Naive thymus-derived CD4-positive, alpha-beta T cell (primary cell): ENCODE results near the gene VPS25. TPM values are rescaled to one million over a fixed set of nuclear protein-coding genes. Genes with fewer than 3 reads are reported as not detected.

Source experiments
- ATAC-seq: fragments of 150-1000 bp; cut with Tn5 transposase; 2 replicates; pipeline ENCODE4 v1.10.0; 2021; ENCODE audit warnings: mild to moderate bottlenecking, moderate library complexity
- CTCF ChIA-PET: fragments of 350-600 bp; sonication (Branson Sonifier 250); formaldehyde crosslinking; loops from one replicate; lab custom pipeline; 2021; ENCODE audit warnings: antibody characterized with exemption; lab: Charles Lee
- POLR2A ChIA-PET: fragments of 350-600 bp; sonication (Branson Sonifier 250); formaldehyde crosslinking; loops from one replicate; lab custom pipeline; 2021; ENCODE audit warnings: antibody characterized with exemption, inconsistent platforms; lab: Charles Lee
- DNase-seq, 9 donors: peaks; one replicate each; pipeline versions ENCODE4 v3.0.0 to v3.0.0-alpha.2; 2020 to 2022; ENCODE audit warnings: mixed read lengths in 1 of 9
- H3K27ac ChIP-seq: one replicate; pipeline ENCODE4 v1.7.0; 2013; ENCODE audit warnings: mild to moderate bottlenecking, low read depth, low read length, moderate library complexity
- H3K27me3 ChIP-seq, 2 donors: one replicate each; pipeline ENCODE4 v1.7.0; 2013; ENCODE audit warnings: low read length in 2 of 2, mild to moderate bottlenecking in 2 of 2, moderate library complexity in 2 of 2; ENCODE audit not compliant: control insufficient read depth in 2 of 2, insufficient read depth in 2 of 2
- H3K36me3 ChIP-seq, 3 experiments: 1 replicate in 2 of 3; 2 replicates in 1 of 3; pipeline ENCODE4 v1.7.0; 2013; ENCODE audit warnings: low read length in 3 of 3, mild to moderate bottlenecking in 3 of 3, moderate library complexity in 1 of 3; ENCODE audit not compliant: insufficient read depth in 3 of 3, control insufficient read depth in 2 of 3
- H3K4me1 ChIP-seq, 2 donors: one replicate each; pipeline ENCODE4 v1.7.0; 2013; ENCODE audit warnings: low read length in 2 of 2, mild to moderate bottlenecking in 2 of 2, moderate library complexity in 1 of 2; ENCODE audit not compliant: control insufficient read depth in 2 of 2, insufficient read depth in 2 of 2
- H3K4me3 ChIP-seq: 2 replicates; pipeline ENCODE4 v1.7.0; 2013; ENCODE audit warnings: mild to moderate bottlenecking, low read length
- H3K9me3 ChIP-seq, 3 experiments: 1 replicate in 2 of 3; 2 replicates in 1 of 3; pipeline ENCODE4 v1.7.0; 2013; ENCODE audit warnings: low read length in 3 of 3; ENCODE audit not compliant: control insufficient read depth in 2 of 3
- H3K27ac Mint-ChIP-seq, 9 donors: one replicate each; pipeline ENCODE4 v1.8.0; 2020 to 2022; ENCODE audit warnings: mixed read lengths in 9 of 9, mild to moderate bottlenecking in 8 of 9, moderate library complexity in 5 of 9, inconsistent platforms in 2 of 9
- H3K27me3 Mint-ChIP-seq, 5 donors: one replicate each; pipeline ENCODE4 v1.8.0; 2021 to 2022; ENCODE audit warnings: mixed read lengths in 5 of 5, mild to moderate bottlenecking in 1 of 5
- H3K36me3 Mint-ChIP-seq, 5 donors: one replicate each; pipeline ENCODE4 v1.8.0; 2020 to 2022; ENCODE audit warnings: mixed read lengths in 5 of 5, mild to moderate bottlenecking in 3 of 5, inconsistent platforms in 1 of 5
- H3K4me1 Mint-ChIP-seq, 7 donors: one replicate each; pipeline ENCODE4 v1.8.0; 2020 to 2022; ENCODE audit warnings: mixed read lengths in 7 of 7, mild to moderate bottlenecking in 3 of 7, inconsistent platforms in 1 of 7
- H3K4me3 Mint-ChIP-seq, 10 donors: one replicate each; pipeline ENCODE4 v1.8.0; 2020 to 2022; ENCODE audit warnings: mild to moderate bottlenecking in 10 of 10, mixed read lengths in 10 of 10, moderate library complexity in 6 of 10, inconsistent platforms in 2 of 10
- H3K9me3 Mint-ChIP-seq, 11 donors: one replicate each; pipeline ENCODE4 v1.8.0; 2020 to 2022; ENCODE audit warnings: mixed read lengths in 11 of 11, mild to moderate bottlenecking in 4 of 11, inconsistent platforms in 1 of 11, moderate library complexity in 1 of 11
- intact Hi-C, 2 donors: fragments of 100-400 bp; cut with micrococcal nuclease; formaldehyde crosslinking; loops; one replicate each; pipeline ENCODE4 v1.15.1; 2023
- polyA plus RNA-seq, 2 donors: library from polyadenylated mRNA; unstranded; fragments of 300-500 nt; fragmentation: Illumina TruSeq; gene quantifications; one replicate each; pipeline ENCODE4 v1.2.3, GENCODE V29; 2021
- total RNA-seq, 6 experiments: library from RNA in 5 of 6; stranded (reverse) in 5 of 6; gene quantifications; 1 replicate in 5 of 6; 2 replicates in 1 of 6; pipeline ENCODE4 v1.2.3 and lab custom pipeline; 2021 to 2026

The VPS25 gene
- total and polyA plus RNA-seq, 7 experiments from 2014 or later: 24.3 to 60.6 (median 39.6) TPM

- Mint-ChIP-seq H3K4me3 (no peak overlapping the region), H3K36me3 (no peaks in the 10 kb centered on the region), H3K27ac (no peak overlapping the region), H3K9me3 (peaks cover 0 to 1% (median 0%) of the 10 kb centered on the region in 11 donors), H3K4me1 (peaks cover 0 to under 1% (median 0%) of the 10 kb centered on the region in 7 donors), H3K27me3 (peaks cover 8 to 80% (median 19%) of the 10 kb centered on the region in 5 donors)
- no peak for ATAC-seq
- Histone ChIP-seq H3K36me3 (no peaks in the 10 kb centered on the region), H3K9me3 (no peaks in the 10 kb centered on the region), H3K4me1 (no peaks in the 10 kb centered on the region), H3K27ac (no peak overlapping the region), H3K27me3 (peaks cover 0 to 3% of the 10 kb centered on the region in 2 donors), H3K4me3 (no peak overlapping the region)
- CTCF ChIA-PET: no interaction called here
- POLR2A ChIA-PET: interaction anchor here (0.6 to 1.0 kb wide), 2 partner anchors 7 to 1071 kb away, joined by 3 read pairs; no protein-coding TSS in a partner anchor
- intact Hi-C loops: no loop called here
- DNase-seq: no peak
These were observed 22.4 kb upstream of the VPS25 start for GRCh38 chr17:42750739-42751344.

- Histone ChIP-seq H3K36me3 (no peaks in the 10 kb centered on the region), H3K27me3 (peaks cover 0 to 3% of the 10 kb centered on the region in 2 donors), H3K4me3 (no peak overlapping the region), H3K27ac (no peak overlapping the region), H3K9me3 (no peaks in the 10 kb centered on the region), H3K4me1 (no peaks in the 10 kb centered on the region)
- peaks cover 13 to 79% (median 25%) of the 10 kb centered on the region in 5 donors for H3K27me3 Mint-ChIP-seq
- no peak for DNase-seq
- peaks cover 0 to 4% (median 0%) of the 10 kb centered on the region in 11 donors for H3K9me3 Mint-ChIP-seq
- ChIA-PET CTCF (no interaction called here), POLR2A (interaction anchor here (0.6 to 1.0 kb wide), 2 partner anchors 8 to 112 kb away, joined by 3 to 5 read pairs; no protein-coding TSS in a partner anchor)
- ATAC-seq: no peak
- H3K36me3 Mint-ChIP-seq: no peaks in the 10 kb centered on the region
- H3K4me1 Mint-ChIP-seq: no peaks in the 10 kb centered on the region
- intact Hi-C loops: no loop called here
- no peak overlapping the region for H3K27ac Mint-ChIP-seq
- H3K4me3 Mint-ChIP-seq: no peak overlapping the region
These were observed 21.6 kb upstream of the VPS25 start for GRCh38 chr17:42751628-42752027.

GRCh38 chr17:42754782-42755181 is 18.5 kb upstream of the VPS25 start:
- CTCF ChIA-PET: no interaction called here
- peaks cover 0 to 1% (median 0%) of the 10 kb centered on the region in 7 donors for H3K4me1 Mint-ChIP-seq
- POLR2A ChIA-PET: no interaction called here
- intact Hi-C loops: no loop called here
- peaks cover 0 to 4% (median 0%) of the 10 kb centered on the region in 11 donors for H3K9me3 Mint-ChIP-seq
- H3K36me3 ChIP-seq: no peaks in the 10 kb centered on the region
- ATAC-seq (no peak), DNase-seq (no peak)
- no peaks in the 10 kb centered on the region for H3K9me3 ChIP-seq
- no peaks in the 10 kb centered on the region for H3K4me1 ChIP-seq
- H3K27me3 ChIP-seq: peaks cover 0 to 3% of the 10 kb centered on the region in 2 donors
- peaks cover 25 to 73% (median 39%) of the 10 kb centered on the region in 5 donors for H3K27me3 Mint-ChIP-seq
- no peak overlapping the region for H3K27ac Mint-ChIP-seq
- no peak overlapping the region for H3K4me3 Mint-ChIP-seq
- H3K27ac ChIP-seq: no peak overlapping the region
- peaks cover 0 to 3% (median 0%) of the 10 kb centered on the region in 5 donors for H3K36me3 Mint-ChIP-seq
- H3K4me3 ChIP-seq: no peak overlapping the region

GRCh38 chr17:42759982-42760651 is 13.1 kb upstream of the VPS25 start:
- peak; percentile 41 for ATAC-seq
- peak overlapping the region in 9 of 10 donors; percentile 19 to 73 (median 57) for H3K4me3 Mint-ChIP-seq
- H3K27me3 ChIP-seq: peaks cover 3 to 12% of the 10 kb centered on the region in 2 donors

GRCh38 chr17:42760652-42761581 is 12.3 kb upstream of the VPS25 start, which contains the start of gene RAMP2:
TSS of gene RAMP2 (plus strand) at chr17:42761227. CDS start at chr17:42761262, 35 bp downstream.
- ChIA-PET POLR2A (interaction anchor here (0.6 to 1.4 kb wide), 5 partner anchors 13 to 218 kb away, joined by 3 to 4 read pairs (median 4); partner anchors contain the start of genes PSMC3IP and VPS25), CTCF (interaction anchor here (1.0 to 1.4 kb wide), 3 partner anchors 12 to 182 kb away, joined by 3 to 5 read pairs (median 4); partner anchors contain the start of gene VPS25)
- H3K4me1 Mint-ChIP-seq: peaks cover 0 to 13% (median 7%) of the 10 kb centered on the region in 7 donors
- H3K4me1 ChIP-seq: peaks cover 0 to 10% of the 10 kb centered on the region in 2 donors
- H3K9me3 ChIP-seq: no peaks in the 10 kb centered on the region
- no peak within 1 kb of the TSS for H3K4me3 ChIP-seq
- H3K9me3 Mint-ChIP-seq: peaks cover 0 to 2% (median 0%) of the 10 kb centered on the region in 11 donors
- peak in 1 of 9 donors; percentile 38 for DNase-seq
- peaks cover 59 to 69% (median 64%) of the 10 kb centered on the region in 5 donors for H3K27me3 Mint-ChIP-seq
- ATAC-seq: peak; percentile 39
- H3K27ac ChIP-seq: no peak within 1 kb of the TSS
- peaks cover 0 to 7% (median 0%) of the 10 kb centered on the region in 5 donors for H3K36me3 Mint-ChIP-seq
- H3K27me3 ChIP-seq: peaks cover 3 to 12% of the 10 kb centered on the region in 2 donors
- peak within 1 kb of the TSS; percentile 21 to 73 (median 56) for H3K4me3 Mint-ChIP-seq
- intact Hi-C loops: no loop called here
- no peaks in the 10 kb centered on the region for H3K36me3 ChIP-seq
- H3K27ac Mint-ChIP-seq: peak within 1 kb of the TSS in 1 of 9 donors; percentile 43

More at GRCh38 chr17:42759982-42760651, 13.1 kb upstream of the VPS25 start:
- Mint-ChIP-seq H3K27me3 (peaks cover 53 to 67% (median 63%) of the 10 kb centered on the region in 5 donors), H3K36me3 (peaks cover 0 to 3% (median 0%) of the 10 kb centered on the region in 5 donors), H3K9me3 (peaks cover 0 to 2% (median 0%) of the 10 kb centered on the region in 11 donors), H3K27ac (no peak overlapping the region), H3K4me1 (peaks cover 0 to 13% (median 7%) of the 10 kb centered on the region in 7 donors)
- peaks cover 0 to 10% of the 10 kb centered on the region in 2 donors for H3K4me1 ChIP-seq
- ChIA-PET CTCF (interaction anchor here (0.9 to 1.4 kb wide), 4 partner anchors 12 to 182 kb away, joined by 3 to 5 read pairs (median 4); partner anchors contain the start of genes COA3 and VPS25), POLR2A (interaction anchor here (0.6 to 1.4 kb wide), 5 partner anchors 17 to 597 kb away, joined by 3 to 4 read pairs (median 3); partner anchors contain the start of gene PSMC3IP)
- H3K27ac ChIP-seq: no peak overlapping the region
- H3K36me3 ChIP-seq: no peaks in the 10 kb centered on the region
- intact Hi-C loops: no loop called here
- no peak for DNase-seq
- no peaks in the 10 kb centered on the region for H3K9me3 ChIP-seq
- H3K4me3 ChIP-seq: no peak overlapping the region
